Inflammatory macrophage treated with lipopolysaccharide for 4 hours (primary cell): ENCODE measurements around the gene RTN4RL2.
A peak's percentile ranks its signal among the peaks of the same experiment; 100 is the strongest.

ENCODE experiments used
- DNase-seq: peaks from one replicate; pipeline ENCODE4 v3.0.0-alpha.2; 2020

The RTN4RL2 gene

DNA sequence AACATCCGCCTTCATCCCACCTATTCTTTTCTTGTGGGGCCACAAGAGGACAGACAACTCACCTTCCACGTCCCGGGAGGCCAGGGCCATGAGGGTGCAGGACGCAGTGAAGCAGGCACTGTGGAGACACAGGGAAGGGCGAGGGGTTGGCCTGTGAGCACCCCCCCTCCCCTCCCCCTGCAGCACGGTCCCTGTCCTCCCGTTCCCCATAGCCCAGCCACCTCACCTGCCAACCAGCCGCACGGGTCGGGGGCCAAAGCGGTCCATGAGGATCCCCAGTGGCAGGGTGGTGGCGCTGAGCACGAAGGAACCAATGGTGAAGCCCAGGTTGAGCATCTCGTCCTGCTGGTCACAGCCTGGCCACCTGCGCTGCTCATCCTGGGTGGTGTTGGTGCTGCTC lies 40.6 kb downstream of the RTN4RL2 start:
- no peak for DNase-seq

DNA sequence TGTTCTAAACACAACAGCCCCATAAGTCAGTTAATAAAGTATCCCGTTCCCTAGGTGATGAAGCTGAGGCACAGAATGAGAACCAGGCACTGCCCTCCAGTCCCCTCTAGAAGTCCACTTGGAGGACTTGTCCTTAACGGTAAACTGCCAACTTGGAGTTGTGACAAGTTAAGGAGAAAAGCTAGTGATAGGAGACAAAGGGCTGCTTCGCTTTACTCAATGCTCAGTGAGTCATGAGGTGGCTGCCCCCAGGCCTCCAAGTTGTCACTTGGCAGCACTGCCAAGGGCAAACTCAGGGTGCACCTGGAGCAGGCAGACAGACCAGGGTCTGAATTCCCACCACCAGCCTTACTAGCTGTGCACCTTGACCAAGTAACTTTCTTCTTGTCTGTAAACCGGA lies 41.6 kb downstream of the RTN4RL2 start:
- no peak for DNase-seq

DNA sequence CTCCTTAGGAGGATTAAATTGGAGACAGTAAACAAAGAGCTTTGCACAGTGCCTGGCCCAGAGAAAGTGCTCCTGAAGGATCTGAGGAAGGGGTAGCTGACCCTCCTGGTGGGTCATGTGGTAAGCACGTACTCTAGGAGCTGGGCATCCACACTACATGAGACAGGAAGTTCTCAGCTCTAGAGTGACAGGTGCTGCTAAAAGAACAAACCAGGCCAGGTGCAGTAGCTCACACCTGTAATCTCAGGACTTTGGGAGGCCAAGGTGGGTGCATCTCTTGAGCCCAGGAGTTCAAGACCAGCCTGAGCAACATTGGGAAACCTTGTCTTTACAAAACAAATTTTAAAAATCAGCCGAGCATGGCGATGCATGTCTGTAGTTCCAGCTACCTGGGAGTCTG lies 42.0 kb downstream of the RTN4RL2 start:
- no peak for DNase-seq

DNA sequence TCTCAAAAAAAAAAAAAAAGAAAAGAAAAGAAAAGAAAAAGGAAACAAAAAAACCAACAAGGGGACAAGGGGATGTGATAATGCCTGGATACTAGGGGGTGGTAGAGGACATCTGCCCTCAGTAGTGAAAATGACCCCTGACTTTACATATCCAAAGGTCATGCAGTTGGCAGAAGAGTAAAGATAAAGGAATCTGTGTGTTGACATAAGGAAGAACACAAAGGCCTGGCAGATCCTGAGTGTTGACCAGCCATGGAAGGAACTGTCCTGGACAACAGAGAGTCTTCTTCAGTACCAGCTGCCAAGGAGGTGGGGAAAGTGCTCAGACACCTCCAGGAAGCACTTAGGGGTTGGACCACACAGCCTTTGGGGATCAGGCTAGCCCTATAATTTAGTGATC lies 42.5 kb downstream of the RTN4RL2 start:
- DNase-seq: no peak

DNA sequence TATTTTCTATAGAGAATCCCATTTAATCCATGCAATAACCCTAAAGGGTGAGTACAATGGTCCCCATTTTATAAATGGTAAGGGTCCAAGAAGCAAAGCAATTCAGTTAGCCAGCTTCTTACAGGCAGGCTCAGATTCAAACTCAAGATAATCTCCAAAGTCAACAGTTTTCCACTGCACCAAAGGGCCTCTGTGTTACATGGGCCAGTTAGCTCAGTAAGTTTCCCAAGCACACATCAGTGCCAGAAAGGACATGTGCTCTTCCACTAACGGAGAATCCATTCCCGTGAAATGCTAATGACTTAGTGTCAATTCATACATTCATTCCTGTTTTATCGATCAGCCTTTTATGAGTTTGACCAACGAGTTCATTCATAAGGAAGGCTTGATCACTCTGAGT lies 44.2 kb downstream of the RTN4RL2 start:
- no peak for DNase-seq

DNA sequence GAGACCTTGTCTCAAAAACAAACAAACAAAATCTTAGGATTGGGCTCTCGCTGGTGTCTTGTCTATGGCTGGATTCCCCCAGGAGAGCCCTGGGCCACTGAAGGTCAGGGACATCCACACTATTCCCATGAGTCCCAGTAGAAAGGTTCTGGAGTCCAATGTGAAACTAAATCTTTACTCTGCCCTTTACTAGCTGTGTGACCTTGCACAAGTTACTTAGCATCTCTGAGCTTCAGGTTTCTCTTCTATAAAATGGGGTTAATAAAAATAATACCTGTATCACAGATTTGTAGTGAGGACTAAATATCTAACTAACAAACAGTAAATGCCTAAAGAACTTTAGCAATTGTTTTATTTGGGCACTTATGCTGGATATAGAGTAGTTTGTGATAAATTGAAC lies 46.2 kb downstream of the RTN4RL2 start:
- no peak for DNase-seq

DNA sequence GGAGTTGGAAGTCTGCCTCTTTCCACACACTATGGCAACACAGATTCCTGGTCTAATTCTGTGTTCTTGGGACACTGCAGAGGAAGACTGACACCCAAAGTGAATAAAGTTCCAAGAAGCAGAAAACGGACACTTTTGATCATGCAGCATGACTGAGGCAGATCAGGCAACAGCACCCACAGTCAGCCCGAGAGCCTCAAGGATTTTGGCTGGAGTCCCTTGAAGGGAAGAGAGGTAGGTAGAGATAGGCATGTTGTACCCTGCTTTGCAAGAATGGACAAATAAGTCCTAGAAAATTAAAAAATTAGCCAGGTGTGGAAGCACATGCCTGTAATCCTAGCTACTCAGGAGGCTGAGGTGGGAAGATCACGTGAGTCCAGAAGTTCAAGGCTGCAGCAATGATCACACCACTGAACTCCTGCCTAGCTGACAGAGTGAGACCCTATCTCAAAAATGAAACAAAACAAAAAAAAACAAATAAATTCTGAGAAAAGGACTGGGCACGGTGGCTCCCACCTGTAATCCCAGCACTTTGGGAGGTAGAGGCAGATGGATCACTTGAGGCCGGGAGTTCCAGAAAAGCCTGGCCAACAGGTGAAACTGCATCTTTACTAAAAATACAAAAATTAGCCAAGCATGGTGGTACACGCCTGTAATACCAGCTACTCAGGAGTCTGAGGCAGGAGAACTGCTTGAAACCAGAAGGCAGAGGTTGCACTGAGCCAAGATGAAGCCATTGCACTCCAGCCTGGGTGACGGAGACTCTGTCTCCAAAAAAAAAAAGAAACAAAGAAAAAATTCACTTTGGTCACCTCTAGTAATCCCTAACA lies 48.2 kb downstream of the RTN4RL2 start:
- DNase-seq: no peak

DNA sequence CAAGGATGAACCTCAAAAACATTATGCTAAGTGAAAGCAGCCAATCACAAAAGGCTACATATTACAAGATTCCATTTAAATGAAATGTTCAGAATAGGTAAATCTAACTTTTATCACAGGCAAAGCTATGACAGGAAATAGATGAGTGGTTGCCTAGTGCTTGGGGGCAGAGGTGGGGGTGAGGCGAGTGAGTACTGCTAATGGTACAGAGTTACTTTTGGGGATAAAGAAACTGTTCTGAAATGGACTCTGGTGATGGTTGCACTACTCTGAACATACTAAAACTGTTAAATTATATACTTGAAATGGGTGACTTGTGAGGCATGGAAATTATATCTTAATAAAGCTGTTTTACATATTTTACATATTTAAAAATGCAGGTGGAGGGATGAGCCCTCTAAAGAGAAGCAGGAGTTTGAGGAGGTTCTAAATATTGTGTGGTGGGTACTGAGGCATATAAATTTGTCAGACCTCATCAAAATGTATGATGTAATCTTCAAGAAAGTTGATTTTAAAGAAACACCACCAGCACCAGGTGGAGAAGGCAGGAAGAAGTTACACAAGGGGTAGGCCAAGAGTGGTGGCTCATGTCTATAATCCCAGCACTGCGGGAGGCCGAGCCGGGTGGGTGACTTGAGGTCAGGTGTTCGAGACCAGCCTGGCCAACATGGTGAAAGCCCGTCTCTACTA lies 51.6 kb downstream of the RTN4RL2 start:
- no peak for DNase-seq

DNA sequence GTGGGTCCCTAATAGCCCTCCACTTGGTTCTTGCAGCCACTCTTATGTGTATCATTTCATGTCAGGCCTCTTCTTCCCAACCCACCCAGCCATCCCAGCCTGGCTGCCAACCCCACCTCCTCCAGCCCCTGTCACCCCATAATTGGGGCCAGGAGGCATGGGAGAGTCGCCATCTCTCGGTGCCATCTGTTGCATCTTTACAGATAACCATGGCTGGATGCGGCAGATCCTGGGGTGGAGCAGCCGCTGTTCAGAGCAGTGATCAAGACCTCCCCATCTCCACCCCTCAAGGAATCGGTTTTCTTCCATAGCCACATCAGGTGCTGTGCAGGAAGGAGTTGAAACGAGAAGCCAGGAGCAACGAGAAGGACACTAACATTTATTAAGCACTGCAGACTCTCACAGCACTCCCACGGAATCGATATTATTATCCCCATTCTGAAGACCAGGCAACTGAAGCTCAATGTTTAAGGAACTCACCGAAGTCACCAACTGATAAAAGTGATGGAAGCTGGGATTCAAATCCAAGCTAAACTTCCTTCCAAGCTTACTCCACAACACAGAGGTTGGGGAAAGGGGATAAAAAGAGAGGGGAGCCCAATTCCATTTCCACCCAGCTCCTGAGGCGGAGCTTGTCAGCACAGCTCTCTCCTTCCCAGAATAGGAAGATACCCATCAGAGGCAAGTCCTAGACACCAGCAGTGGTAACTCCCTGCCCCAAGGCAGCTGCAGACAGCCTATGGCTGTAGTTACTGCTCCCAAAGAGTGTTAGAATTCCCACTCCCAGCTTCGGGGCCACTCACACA lies 52.5 kb downstream of the RTN4RL2 start:
- DNase-seq: no peak

DNA sequence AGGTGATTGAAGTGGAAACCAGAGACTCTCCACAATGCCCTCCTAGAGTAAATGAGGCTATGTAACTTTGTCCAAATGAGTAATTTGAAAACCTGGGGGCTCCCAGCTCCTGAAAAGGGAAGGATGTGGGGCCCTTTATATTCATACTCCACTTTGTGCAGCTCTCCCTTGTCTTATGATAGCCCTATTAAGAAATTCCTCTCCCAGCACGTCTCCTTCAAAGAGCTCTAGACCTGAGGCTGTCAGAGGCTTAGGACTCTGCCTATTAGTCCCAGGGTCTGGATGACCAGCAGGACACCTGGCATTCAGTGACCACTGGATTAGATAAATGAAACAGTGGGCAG lies 53.1 kb downstream of the RTN4RL2 start:
- no peak for DNase-seq

DNA sequence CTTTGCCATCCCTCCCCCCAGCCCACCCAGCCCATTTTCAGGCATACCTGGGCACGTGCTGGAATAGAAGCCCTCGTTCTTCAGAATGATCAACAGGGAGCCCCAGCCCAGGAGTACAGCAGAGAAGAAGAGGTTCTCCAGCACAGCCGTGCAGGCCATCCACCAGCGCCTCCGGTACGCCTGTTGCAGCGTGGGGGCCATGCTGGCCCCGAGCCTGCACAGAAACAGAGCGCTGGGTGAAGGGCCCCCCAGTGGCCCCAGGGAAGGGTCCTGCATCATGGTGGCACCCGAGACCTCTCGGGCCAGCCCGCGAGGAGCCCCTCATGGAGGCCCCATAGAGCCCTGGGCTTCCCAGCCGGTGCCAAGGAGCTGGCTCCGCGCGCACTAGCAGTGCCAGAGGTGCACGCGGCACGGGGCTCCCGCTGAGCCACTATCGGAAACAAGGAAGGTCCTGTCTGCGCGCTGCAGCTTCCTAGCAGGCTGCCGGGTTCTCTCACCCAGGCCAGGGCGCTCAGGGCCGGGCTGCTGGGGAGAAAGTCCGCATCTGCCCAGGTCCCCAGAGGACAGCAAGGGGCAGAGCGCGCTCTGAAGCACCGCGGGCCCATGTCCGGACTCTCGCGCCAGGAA lies 53.7 kb downstream of the RTN4RL2 start:
- DNase-seq: peak; percentile 21

DNA sequence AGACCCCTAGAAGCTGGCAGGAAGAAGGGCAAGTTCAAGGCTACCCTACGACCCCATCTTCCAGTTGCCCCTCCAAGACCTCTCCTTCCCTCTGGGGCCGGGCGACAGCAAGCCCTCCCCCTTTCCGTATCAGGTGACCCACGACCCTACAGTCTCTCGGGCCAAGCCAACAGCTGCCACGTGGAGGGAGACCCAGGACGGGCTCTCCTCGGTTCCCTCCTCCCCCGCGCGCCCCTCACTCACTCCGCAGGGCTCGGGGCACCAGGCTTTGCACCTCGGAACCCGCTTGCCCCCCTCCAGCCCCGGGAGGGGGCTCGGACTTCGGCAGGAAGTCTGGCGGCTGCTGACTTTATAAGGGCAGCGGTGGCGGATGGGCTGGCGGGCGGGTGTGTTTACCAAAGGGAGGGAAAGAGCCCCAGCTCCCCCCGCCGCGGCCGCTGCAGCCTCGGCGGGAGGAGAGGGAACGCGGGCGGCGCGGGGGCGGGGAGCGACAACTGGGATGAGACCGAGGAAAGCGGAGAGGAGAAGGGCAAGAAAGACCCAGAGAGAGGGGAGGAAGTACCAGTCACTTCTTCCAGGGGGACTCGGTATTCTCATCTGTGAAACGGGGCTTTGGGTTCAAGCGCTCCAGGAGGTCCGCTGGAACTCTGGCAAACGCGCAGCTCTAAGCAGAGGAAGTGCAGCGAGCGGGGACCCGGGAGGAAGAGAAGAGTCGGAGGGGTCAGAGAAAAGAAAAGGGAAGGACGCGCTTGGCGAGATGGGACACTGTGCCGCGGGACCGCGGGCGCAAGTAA lies 54.4 kb downstream of the RTN4RL2 start:
- peak; percentile 30 for DNase-seq

DNA sequence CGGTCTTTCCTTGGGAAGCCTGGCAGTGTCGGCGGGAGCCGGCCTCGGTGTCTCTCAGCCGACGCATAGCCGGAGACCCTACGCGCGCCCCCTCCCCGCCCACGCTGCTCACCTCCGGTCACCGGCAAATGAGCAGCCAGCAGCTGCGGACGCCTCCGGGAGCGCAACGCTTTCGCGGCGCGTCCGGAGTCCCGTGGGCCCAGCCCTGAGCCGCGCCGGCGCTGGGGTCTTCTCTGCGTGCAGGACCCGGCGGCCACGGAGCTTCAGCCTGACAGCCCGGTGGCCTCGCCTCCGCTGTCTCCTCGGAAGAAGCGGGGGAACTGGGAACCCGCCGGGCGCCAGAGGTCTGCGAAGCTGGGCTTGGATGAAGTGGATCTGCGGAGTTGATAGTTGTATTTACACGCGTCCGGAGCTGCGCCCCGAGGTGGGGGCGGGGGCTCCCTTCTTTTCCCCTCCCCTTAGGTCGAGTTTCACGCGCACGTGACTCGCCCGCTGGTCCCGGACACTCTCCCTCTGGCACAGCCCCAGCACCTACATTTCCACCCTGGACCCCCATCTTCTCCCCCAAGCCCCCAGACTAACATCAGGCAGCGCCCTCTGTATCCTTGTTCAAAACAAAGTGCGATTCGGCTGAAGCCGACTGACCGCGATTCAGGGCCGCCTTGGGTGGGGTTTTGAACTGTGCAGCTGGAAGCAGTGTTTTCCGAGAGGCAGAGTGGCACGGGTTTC lies 55.2 kb downstream of the RTN4RL2 start, which contains the start of gene SLC43A1:
Gene SLC43A1 (minus strand): TSS at position 371 of the 729 bp plus-strand sequence. CDS start 1,591 bp downstream, outside the sequence.
- DNase-seq: no peak

DNA sequence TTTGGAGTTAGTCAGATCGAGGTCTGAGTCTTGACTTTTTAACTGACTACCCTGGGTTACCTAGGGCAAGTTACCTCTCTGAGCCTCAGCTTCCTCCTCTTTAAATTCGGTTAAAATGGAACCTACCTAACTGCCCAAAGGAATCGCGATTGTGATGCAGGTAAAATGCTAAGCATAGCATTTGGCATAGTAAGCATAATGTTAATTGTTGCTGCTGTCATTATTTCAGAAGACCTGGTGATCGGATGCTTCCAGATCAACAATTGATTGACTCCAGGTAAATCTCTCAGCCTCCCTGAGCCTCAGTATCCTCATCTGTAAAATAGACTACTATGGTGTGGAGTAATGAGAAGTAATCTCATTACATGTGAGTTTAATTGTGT lies 55.7 kb downstream of the RTN4RL2 start:
- no peak for DNase-seq

DNA sequence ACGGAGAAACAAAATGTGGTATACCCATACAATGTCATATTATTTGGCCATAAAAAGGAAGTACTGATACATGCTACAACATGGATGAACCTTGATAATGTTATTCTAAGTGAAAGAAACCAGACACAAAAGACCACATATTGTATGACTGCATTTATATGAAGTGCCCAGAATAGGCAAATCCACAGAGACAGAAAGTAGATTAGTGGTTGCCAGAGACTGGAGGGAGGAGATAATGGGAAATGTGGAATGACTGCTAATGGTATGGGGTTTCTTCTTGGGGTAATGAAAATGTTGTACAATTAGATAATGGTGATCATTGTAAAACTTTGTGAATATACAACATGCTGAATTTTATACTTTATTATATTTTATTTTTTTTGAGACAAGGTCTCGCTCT lies 60.8 kb downstream of the RTN4RL2 start:
- no peak for DNase-seq

DNA sequence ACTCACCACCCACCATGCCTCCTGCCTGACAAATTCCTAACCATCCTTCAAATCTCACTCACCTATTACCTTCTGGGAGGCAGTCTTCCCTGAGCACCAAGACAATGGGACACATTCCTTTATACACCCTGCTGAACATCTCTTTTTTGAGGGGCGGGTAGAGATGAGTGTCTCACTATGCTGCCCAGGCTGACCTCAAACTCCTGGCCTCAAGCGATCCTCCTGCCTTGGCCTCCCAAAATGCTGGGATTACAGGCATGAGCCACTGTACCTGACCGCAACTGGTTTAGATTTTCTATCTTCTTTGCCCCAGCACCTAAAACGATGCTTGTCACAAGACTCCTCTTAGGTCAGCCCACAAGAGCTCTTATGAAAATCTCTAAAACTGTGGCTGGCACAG lies 63.1 kb downstream of the RTN4RL2 start:
- no peak for DNase-seq
